Testis (tissue), 3 donors: ENCODE data around the gene GCNT2. TPM values are rescaled to one million over a fixed set of nuclear protein-coding genes. Genes with fewer than 3 reads are reported as not detected.
"Not testable (repeated sequence)": the region's sequence is repeated elsewhere in the genome, so short reads cannot be mapped to it uniquely, and the experiment has no call there.

ENCODE experiments used
- DNase-seq: peaks from one replicate; pipeline ENCODE4 v3.0.0-alpha.2; 2019
- H3K27ac ChIP-seq, 2 donors: fragments of 200-600 bp; sonication (generic); one replicate each; pipeline ENCODE4 v1.5.1; 2019
- H3K27me3 ChIP-seq: fragments of 200-600 bp; sonication (generic); one replicate; pipeline ENCODE4 v1.5.1; 2019
- H3K36me3 ChIP-seq: fragments of 200-600 bp; sonication (generic); one replicate; pipeline ENCODE4 v1.5.1; 2017; ENCODE audit warnings: low read depth; ENCODE audit errors: missing control alignments
- H3K4me1 ChIP-seq: fragments of 200-600 bp; sonication (generic); one replicate; pipeline ENCODE4 v1.5.1; 2019
- H3K4me3 ChIP-seq, 2 donors: fragments of 200-600 bp; sonication (generic); one replicate each; pipeline ENCODE4 v1.5.1; 2017 to 2019
- H3K9me3 ChIP-seq: fragments of 200-600 bp; sonication (generic); one replicate; pipeline ENCODE4 v1.5.1; 2017
- CTCF ChIP-seq, 3 experiments: fragments of 450-650 bp in 2 of 3; fragments of 200-600 bp in 1 of 3; sonication (generic) in 1 of 3; IDR thresholded peaks; one replicate each; pipeline ENCODE4 v1.5.1; 2016 to 2019; ENCODE audit warnings: antibody characterized with exemption in 3 of 3, mild to moderate bottlenecking in 2 of 3, moderate library complexity in 1 of 3
- POLR2A ChIP-seq: fragments of 450-650 bp; IDR thresholded peaks from one replicate; pipeline ENCODE4 v1.6.1; 2017; ENCODE audit warnings: antibody characterized with exemption, mild to moderate bottlenecking, moderate library complexity
- WGBS, 2 donors: methylation state at CpG; one replicate each; pipeline ENCODE4 v1.1.5; 2018; 5-methylcytosine and 5-hydroxymethylcytosine counted together
- intact Hi-C: fragments of 100-400 bp; cut with DNase I; formaldehyde crosslinking; loops from one replicate; pipeline ENCODE4 v1.15.1; 2023; ENCODE audit warnings: low total_unique reads
- polyA plus RNA-seq: library from polyadenylated mRNA; stranded (reverse); fragments of 350-450 nt; fragmentation: Illumina TruSeq; extraction: RNeasy Lipid Tissue Mini Kit (QIAGEN cat#74804); gene quantifications from one replicate; pipeline ENCODE4 v1.2.3, GENCODE V29; 2014; ENCODE audit warnings: low read depth, low replicate concordance; ENCODE audit not compliant: insufficient read depth
- total RNA-seq, 2 donors: library from RNA; depleted of rRNA; stranded (reverse); fragments of >200 nt; gene quantifications; one replicate each; pipeline ENCODE4 v1.2.3, GENCODE V29; 2016

GCNT2 gene
- total and polyA plus RNA-seq, 3 donors from 2014 or later: 12.8 to 28.0 (median 17.0) TPM

- H3K9me3 ChIP-seq: no peaks in the 10 kb centered on the region
- no peak overlapping the region for H3K4me3 ChIP-seq
- H3K36me3 ChIP-seq: no peaks in the 10 kb centered on the region
- H3K4me1 ChIP-seq: no peaks in the 10 kb centered on the region
- no peak overlapping the region for H3K27ac ChIP-seq
- no peak for TF ChIP-seq POLR2A
- no peak for TF ChIP-seq CTCF (IDR thresholded peaks at IDR 0.05)
- WGBS, 2 donors: 96 to 97% methylated on average over 7 of the region's 7 CpGs
- intact Hi-C loops: no loop called here
- no peak for DNase-seq
- no peaks in the 10 kb centered on the region for H3K27me3 ChIP-seq
Measured at GRCh38 chr6:10599046-10599445, 77.9 kb downstream of the GCNT2 start.

- 88 to 93% methylated on average over 5 of the region's 5 CpGs for WGBS, 2 donors
- H3K36me3 ChIP-seq, H3K4me1 ChIP-seq, H3K27ac ChIP-seq, DNase-seq, H3K9me3 ChIP-seq, H3K27me3 ChIP-seq, H3K4me3 ChIP-seq, intact Hi-C loops: not testable (repeated sequence)
Measured at GRCh38 chr6:10600681-10601080, 79.5 kb downstream of the GCNT2 start.

GRCh38 chr6:10603219-10603618 lies 82.1 kb downstream of the GCNT2 start:
- DNase-seq: no peak
- Histone ChIP-seq H3K27me3 (no peaks in the 10 kb centered on the region), H3K36me3 (no peaks in the 10 kb centered on the region), H3K4me3 (no peak overlapping the region), H3K9me3 (no peaks in the 10 kb centered on the region), H3K4me1 (no peaks in the 10 kb centered on the region), H3K27ac (no peak overlapping the region)
- no peak for TF ChIP-seq CTCF (IDR thresholded peaks at IDR 0.05)
- no peak for TF ChIP-seq POLR2A
- intact Hi-C loops: no loop called here
- 88 to 92% methylated on average over 6 of the region's 6 CpGs for WGBS, 2 donors

- no peak overlapping the region for H3K27ac ChIP-seq
- H3K36me3 ChIP-seq: no peaks in the 10 kb centered on the region
- H3K9me3 ChIP-seq: no peaks in the 10 kb centered on the region
- H3K4me3 ChIP-seq: no peak overlapping the region
- no peaks in the 10 kb centered on the region for H3K4me1 ChIP-seq
- TF ChIP-seq CTCF (IDR thresholded peaks at IDR 0.05) (no peak), POLR2A (no peak)
- WGBS, 2 donors: 95 to 100% methylated on average over 1 of the region's 1 CpG
- intact Hi-C loops: no loop called here
- no peaks in the 10 kb centered on the region for H3K27me3 ChIP-seq
- DNase-seq: no peak
Measured at GRCh38 chr6:10609038-10609437, 87.9 kb downstream of the GCNT2 start.

- H3K27me3 ChIP-seq: no peaks in the 10 kb centered on the region
- no peaks in the 10 kb centered on the region for H3K9me3 ChIP-seq
- no peaks in the 10 kb centered on the region for H3K4me1 ChIP-seq
- intact Hi-C loops: no loop called here
- TF ChIP-seq CTCF (IDR thresholded peaks at IDR 0.05) (no peak), POLR2A (no peak)
- no peaks in the 10 kb centered on the region for H3K36me3 ChIP-seq
- no peak overlapping the region for H3K27ac ChIP-seq
- no peak for DNase-seq
- H3K4me3 ChIP-seq: no peak overlapping the region
- 89 to 96% methylated on average over 1 of the region's 1 CpG for WGBS, 2 donors
Measured at GRCh38 chr6:10610289-10610688, 89.1 kb downstream of the GCNT2 start.
